Immature natural killer cell (primary cell): Measurements from ENCODE around the gene XAGE1A. TPM values are rescaled to one million over a fixed set of nuclear protein-coding genes. Genes with fewer than 3 reads are reported as not detected.
"Not testable (repeated sequence)": the region's sequence is repeated elsewhere in the genome, so short reads cannot be mapped to it uniquely, and the experiment has no call there.

Experiments
- DNase-seq, 3 donors: peaks; one replicate each; pipeline ENCODE4 v3.0.0; 2022; ENCODE audit warnings: mixed read lengths in 1 of 3
- H3K27ac Mint-ChIP-seq, 6 donors: one replicate each; pipeline ENCODE4 v1.8.0; 2020; ENCODE audit warnings: mixed read lengths in 6 of 6, mild to moderate bottlenecking in 5 of 6, inconsistent platforms in 4 of 6, moderate library complexity in 3 of 6
- H3K27me3 Mint-ChIP-seq, 3 donors: one replicate each; pipeline ENCODE4 v1.8.0; 2020 to 2021; ENCODE audit warnings: low read depth in 3 of 3, mild to moderate bottlenecking in 3 of 3, mixed read lengths in 3 of 3, moderate library complexity in 3 of 3, inconsistent platforms in 1 of 3
- H3K36me3 Mint-ChIP-seq, 3 donors: one replicate each; pipeline ENCODE4 v1.8.0; 2020; ENCODE audit warnings: mixed read lengths in 3 of 3, inconsistent platforms in 2 of 3, mild to moderate bottlenecking in 2 of 3
- H3K4me1 Mint-ChIP-seq, 2 donors: one replicate each; pipeline ENCODE4 v1.8.0; 2020; ENCODE audit warnings: inconsistent platforms in 2 of 2, mild to moderate bottlenecking in 2 of 2, mixed read lengths in 2 of 2, moderate library complexity in 1 of 2
- H3K4me3 Mint-ChIP-seq, 5 donors: one replicate each; pipeline ENCODE4 v1.8.0; 2020; ENCODE audit warnings: mild to moderate bottlenecking in 5 of 5, mixed read lengths in 5 of 5, inconsistent platforms in 3 of 5, moderate library complexity in 3 of 5
- H3K9me3 Mint-ChIP-seq, 6 donors: one replicate each; pipeline ENCODE4 v1.8.0; 2020; ENCODE audit warnings: mild to moderate bottlenecking in 6 of 6, mixed read lengths in 6 of 6, inconsistent platforms in 4 of 6, moderate library complexity in 3 of 6
- polyA plus RNA-seq, 3 donors: library from polyadenylated mRNA; unstranded; fragments of 300-500 nt; fragmentation: Illumina TruSeq; gene quantifications; one replicate each; pipeline ENCODE4 v1.2.3, GENCODE V29; 2021

Gene XAGE1A
- polyA plus RNA-seq, 3 donors from 2014 or later = not detected

GRCh38 chrX:52548769-52549168, 53.2 kb downstream of the XAGE1A start:
- H3K36me3 Mint-ChIP-seq, H3K27me3 Mint-ChIP-seq, H3K4me1 Mint-ChIP-seq, H3K9me3 Mint-ChIP-seq, DNase-seq, H3K27ac Mint-ChIP-seq, H3K4me3 Mint-ChIP-seq: not testable (repeated sequence)

Other genes starting within 250 kb of the XAGE1A start
- gene XAGE2, start 126.8 kb upstream of the XAGE1A start, polyA plus RNA-seq = not detected
- not detected for gene XAGE1B, start 21.3 kb downstream of the XAGE1A start, polyA plus RNA-seq
- gene SSX7, start 159.1 kb downstream of the XAGE1A start, polyA plus RNA-seq = not detected
- gene SSX2, start 211.4 kb downstream of the XAGE1A start, polyA plus RNA-seq = not detected